ENCODE data around the gene ABCE1. TPM values are rescaled to one million over a fixed set of nuclear protein-coding genes. Genes with fewer than 3 reads are reported as not detected.

ABCE1 gene
- total RNA-seq = 100 to 1,000 TPM; 138 to 145 TPM

DNA sequence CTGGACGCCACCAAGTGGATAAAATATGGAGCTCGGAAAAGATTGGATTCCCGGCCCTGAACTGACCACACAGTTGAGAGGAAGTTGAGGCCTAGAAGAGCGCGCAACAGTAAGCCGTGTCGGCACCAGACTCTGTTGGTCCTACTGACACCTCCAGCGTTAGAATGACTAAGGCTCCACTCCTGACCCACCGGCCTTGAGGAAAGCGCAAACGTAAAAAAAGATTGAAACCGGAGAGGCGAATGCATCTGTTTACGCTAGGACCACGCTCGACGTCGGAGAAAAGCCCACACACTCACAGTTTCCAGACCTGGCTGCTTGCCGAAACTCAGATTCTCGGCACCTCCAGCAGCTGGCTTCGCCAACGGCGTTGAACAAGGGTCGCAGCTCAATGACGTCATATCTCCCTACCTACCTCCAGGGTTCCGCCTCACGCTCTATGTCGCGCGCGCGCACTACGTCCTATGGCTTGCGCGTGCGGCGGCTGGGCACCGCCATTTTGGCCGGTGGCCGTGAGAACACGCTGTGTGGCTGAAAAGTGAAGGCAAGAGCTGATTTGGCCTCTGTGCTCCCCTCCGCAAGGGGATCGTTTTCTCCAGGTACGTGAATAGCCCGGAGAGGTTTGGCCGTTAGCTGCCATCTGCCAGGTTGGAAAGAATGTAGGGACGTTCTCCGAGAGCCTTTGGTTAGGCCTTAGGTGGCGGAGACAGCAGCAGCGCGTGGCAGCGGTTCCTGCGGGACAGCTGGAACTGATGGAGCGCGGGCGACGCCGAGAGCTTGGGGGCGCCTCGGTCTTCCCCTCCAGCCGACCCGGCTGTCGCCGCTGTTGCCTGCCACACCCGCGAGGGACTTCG, at the start of gene ABCE1, which contains the start of gene ANAPC10:
Gene ABCE1 (plus strand): TSS at position 491 of the 854 bp plus-strand sequence. CDS start 6,102 bp downstream, outside the sequence.
Gene ANAPC10 (minus strand): TSS at position 376 of the 854 bp plus-strand sequence. CDS start 2,097 bp downstream, outside the sequence.
- DNase-seq = peak; percentile 97
- CTCF ChIA-PET = interaction anchor here (0.6 to 3.1 kb wide), 6 partner anchors 11 to 926 kb away, joined by 3 to 9 read pairs (median 4); no protein-coding TSS in a partner anchor
- no peaks in the 10 kb centered on the region for H3K9me3 Mint-ChIP-seq
- peaks cover 20% of the 10 kb centered on the region for H3K4me1 Mint-ChIP-seq (ENCODE audit: low read depth)
- intact Hi-C loops (cut with micrococcal nuclease) = loop anchor here (1.0 to 5.0 kb wide), 9 partner anchors 28 to 1585 kb away; partner anchors contain the start of genes MMAA, OTUD4, SMARCA5 and ZNF827
- peak within 1 kb of the TSS; percentile 97 for H3K27ac Mint-ChIP-seq
- H3K27me3 Mint-ChIP-seq = no peaks in the 10 kb centered on the region
- POLR2A ChIA-PET = interaction anchor here (0.7 to 4.2 kb wide), 8 partner anchors 10 to 521 kb away, joined by 3 to 39 read pairs (median 4); partner anchors contain the start of gene MMAA
- H3K4me3 Mint-ChIP-seq = peak within 1 kb of the TSS; percentile 87
- H3K36me3 Mint-ChIP-seq = peaks cover 34% of the 10 kb centered on the region

DNA sequence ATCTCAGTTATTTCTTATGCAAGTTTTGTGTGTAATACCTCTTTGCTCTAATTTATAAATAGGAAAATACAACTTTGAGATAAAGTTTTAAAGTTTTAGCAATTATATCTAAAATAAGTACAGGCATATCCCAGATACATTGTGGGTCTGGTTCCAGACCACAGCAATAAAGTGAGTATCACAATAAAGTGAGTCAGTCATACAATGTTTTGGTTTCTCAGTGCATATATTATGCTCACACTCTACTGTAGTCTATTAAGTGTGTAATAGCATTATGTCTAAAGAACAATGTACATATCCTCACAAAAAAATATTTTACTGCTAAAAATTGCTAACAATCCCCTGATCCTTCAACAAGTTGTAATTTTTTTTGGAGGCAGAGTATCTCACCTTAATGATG, 49.3 kb upstream of the ABCE1 start:
- Mint-ChIP-seq H3K36me3 (peaks cover 13% of the 10 kb centered on the region), H3K27ac (no peak overlapping the region), H3K4me3 (no peak overlapping the region), H3K27me3 (no peaks in the 10 kb centered on the region), H3K4me1 (ENCODE audit: low read depth) (peaks cover 12% of the 10 kb centered on the region), H3K9me3 (no peaks in the 10 kb centered on the region)
- no peak for DNase-seq
- intact Hi-C loops (cut with micrococcal nuclease) = no loop called here
- POLR2A ChIA-PET = no interaction called here
- CTCF ChIA-PET = no interaction called here

DNA sequence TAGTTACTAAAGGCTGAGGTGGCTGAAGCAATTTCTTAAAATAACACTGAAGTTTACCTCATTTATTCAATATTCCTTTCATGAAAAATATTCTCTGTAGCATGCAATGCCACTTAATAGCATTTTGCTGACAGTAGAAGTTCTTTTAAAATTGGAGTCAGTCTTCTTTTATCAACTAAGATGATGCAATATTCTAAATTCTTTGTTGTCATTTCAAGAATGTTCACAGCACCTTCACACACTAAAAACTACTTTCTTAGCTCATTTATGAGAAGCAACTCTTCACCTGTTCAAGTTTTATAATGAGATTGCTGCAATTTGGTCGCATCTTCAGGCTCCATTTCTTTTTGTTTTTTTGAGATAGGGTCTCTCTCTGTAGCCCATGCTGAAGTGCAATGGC, 48.9 kb upstream of the ABCE1 start:
- Mint-ChIP-seq H3K27ac (no peak overlapping the region), H3K4me3 (no peak overlapping the region), H3K27me3 (no peaks in the 10 kb centered on the region), H3K9me3 (no peaks in the 10 kb centered on the region), H3K4me1 (ENCODE audit: low read depth) (peaks cover 12% of the 10 kb centered on the region), H3K36me3 (peaks cover 13% of the 10 kb centered on the region)
- DNase-seq = no peak
- intact Hi-C loops (cut with micrococcal nuclease) = no loop called here
- ChIA-PET CTCF (no interaction called here), POLR2A (no interaction called here)

DNA sequence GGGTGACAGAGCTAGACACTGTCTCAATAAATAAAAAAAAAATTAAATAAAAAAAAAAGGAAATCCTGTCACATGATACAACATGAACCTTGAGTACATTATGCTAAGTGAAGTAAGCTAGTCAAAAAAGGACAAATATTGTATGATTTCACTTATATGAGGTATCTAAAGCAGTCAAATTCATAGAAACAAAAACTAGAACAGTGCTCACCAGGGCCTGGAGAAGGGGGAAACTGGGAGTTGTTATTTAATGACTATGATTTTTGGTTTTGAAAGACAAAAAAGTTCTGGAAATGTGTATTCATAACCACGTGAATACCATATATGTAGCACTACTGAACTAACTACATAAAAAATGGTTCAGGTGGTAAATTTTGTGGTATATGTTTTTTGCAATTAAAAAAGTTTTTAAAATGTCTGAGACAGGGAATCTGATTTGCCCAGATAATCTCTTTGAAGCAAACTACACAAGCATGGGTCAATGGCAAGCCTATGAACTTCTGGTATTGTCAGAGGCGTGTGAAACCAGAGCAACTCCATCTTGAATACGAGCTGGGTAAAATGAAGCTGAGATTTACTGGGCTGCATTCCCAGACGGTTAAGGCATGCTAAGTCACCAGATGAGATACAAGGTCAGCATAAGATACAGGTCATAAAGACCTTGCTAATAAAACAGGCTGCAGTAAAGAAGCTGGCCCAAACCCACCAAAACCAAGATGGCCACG, 42.4 kb upstream of the ABCE1 start:
- H3K27me3 Mint-ChIP-seq = no peaks in the 10 kb centered on the region
- H3K4me3 Mint-ChIP-seq = no peak overlapping the region
- POLR2A ChIA-PET = no interaction called here
- H3K9me3 Mint-ChIP-seq = no peaks in the 10 kb centered on the region
- intact Hi-C loops (cut with micrococcal nuclease) = no loop called here
- peaks cover 9% of the 10 kb centered on the region for H3K36me3 Mint-ChIP-seq
- no peak for DNase-seq
- CTCF ChIA-PET = interaction anchor here (0.6 kb wide), 2 partner anchors 16 to 91 kb away, joined by 3 to 7 read pairs; no protein-coding TSS in a partner anchor
- H3K4me1 Mint-ChIP-seq (ENCODE audit: low read depth) = peaks cover 21% of the 10 kb centered on the region
- H3K27ac Mint-ChIP-seq = no peak overlapping the region

DNA sequence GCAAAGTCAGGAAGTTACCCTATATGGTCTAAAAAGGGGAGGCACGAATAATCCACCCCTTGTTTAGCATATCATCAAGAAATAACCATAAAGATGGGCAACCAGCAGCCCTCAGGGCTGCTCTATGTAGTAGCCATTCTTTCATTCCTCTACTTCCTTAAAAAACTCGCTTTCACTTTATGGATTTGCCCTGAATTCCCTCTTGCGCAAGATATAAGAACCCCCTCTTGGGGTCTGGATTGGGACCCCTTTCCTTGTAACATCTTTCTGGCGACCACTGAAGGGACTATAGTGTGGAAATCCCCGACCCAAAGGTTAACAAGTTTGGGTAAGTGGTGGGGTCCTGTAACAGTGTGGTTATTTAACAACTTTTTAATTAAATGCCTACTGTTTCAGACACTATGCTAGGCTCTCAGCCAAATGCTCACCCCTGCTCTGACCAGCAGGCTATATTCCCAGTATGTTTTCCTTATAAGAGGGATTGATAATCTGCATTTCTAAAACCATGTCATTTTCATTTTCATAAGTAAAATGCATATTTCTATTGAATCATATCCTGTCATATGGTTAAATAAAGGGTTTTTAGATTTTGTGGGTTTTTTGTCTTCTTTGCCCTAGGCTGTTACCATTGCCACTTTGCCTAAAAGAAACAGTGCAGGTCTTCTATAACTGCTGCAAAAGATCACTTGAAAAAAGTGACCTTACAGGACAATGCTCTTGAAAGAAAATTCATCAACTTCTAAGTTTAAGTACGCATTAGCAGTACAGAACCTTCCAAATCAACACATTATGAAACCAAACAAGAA, 41.6 kb upstream of the ABCE1 start:
- intact Hi-C loops (cut with micrococcal nuclease) = no loop called here
- Mint-ChIP-seq H3K4me3 (no peak overlapping the region), H3K36me3 (peaks cover 6% of the 10 kb centered on the region), H3K27me3 (no peaks in the 10 kb centered on the region), H3K9me3 (no peaks in the 10 kb centered on the region), H3K27ac (no peak overlapping the region), H3K4me1 (ENCODE audit: low read depth) (peaks cover 21% of the 10 kb centered on the region)
- ChIA-PET CTCF (no interaction called here), POLR2A (no interaction called here)
- no peak for DNase-seq

DNA sequence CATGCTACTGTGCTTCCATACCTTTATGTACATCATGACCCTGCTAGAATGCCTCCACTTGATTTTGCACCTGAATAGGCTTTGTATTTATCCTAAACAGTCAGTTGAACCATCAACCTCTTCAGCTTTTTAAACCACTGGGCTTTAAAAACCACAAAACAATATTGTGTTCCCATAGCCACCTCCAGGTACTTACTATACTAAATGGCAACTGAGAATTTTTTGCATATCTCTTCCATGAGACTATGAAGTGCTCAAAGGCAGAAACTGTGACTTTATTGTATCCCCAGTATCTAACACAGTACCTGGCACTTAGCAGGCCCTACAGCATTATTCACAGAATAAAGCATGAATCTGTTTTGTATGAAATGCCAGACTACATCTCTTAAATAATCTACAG, 39.9 kb upstream of the ABCE1 start:
- H3K9me3 Mint-ChIP-seq = no peaks in the 10 kb centered on the region
- peaks cover 10% of the 10 kb centered on the region for H3K36me3 Mint-ChIP-seq
- no peak for DNase-seq
- no peak overlapping the region for H3K4me3 Mint-ChIP-seq
- H3K4me1 Mint-ChIP-seq (ENCODE audit: low read depth) = peaks cover 21% of the 10 kb centered on the region
- no peaks in the 10 kb centered on the region for H3K27me3 Mint-ChIP-seq
- ChIA-PET POLR2A (no interaction called here), CTCF (no interaction called here)
- intact Hi-C loops (cut with micrococcal nuclease) = no loop called here
- H3K27ac Mint-ChIP-seq = no peak overlapping the region

DNA sequence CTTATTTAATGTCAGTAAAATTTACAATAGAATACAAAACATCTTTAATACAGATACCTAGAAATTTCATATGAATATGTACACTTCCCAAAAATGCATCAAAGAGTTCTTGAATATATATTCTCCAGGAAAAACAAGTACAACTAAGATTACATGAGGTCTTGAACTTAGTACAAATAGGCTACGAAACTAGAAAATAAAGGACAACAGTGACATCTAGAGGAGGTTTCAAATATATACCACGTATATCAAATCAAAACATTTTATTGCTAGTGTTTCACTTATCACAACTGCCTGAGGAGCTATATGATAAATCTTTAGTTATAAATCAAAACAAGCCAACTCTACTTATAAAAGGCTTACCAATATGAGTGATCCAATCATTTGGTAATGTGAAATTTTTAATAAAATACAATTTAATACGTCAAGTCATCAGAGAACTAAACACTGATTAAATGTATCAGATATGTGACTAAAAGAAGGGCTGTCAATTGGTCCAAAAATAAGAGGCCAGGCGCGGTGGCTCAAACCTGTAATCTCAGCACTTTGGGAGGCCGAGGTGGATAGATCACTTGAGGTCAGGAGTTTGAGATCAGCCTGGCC, 36.7 kb upstream of the ABCE1 start:
- Mint-ChIP-seq H3K27me3 (no peaks in the 10 kb centered on the region), H3K4me1 (ENCODE audit: low read depth) (peaks cover 17% of the 10 kb centered on the region), H3K4me3 (no peak overlapping the region), H3K9me3 (no peaks in the 10 kb centered on the region), H3K27ac (no peak overlapping the region), H3K36me3 (peaks cover 7% of the 10 kb centered on the region)
- ChIA-PET CTCF (interaction anchor here (0.6 to 1.9 kb wide), 13 partner anchors 11 to 890 kb away, joined by 3 to 9 read pairs (median 3); no protein-coding TSS in a partner anchor), POLR2A (no interaction called here)
- intact Hi-C loops (cut with micrococcal nuclease) = loop anchor here (1.0 to 5.0 kb wide), 2 partner anchors 449 to 887 kb away; no protein-coding TSS in a partner anchor
- no peak for DNase-seq

DNA sequence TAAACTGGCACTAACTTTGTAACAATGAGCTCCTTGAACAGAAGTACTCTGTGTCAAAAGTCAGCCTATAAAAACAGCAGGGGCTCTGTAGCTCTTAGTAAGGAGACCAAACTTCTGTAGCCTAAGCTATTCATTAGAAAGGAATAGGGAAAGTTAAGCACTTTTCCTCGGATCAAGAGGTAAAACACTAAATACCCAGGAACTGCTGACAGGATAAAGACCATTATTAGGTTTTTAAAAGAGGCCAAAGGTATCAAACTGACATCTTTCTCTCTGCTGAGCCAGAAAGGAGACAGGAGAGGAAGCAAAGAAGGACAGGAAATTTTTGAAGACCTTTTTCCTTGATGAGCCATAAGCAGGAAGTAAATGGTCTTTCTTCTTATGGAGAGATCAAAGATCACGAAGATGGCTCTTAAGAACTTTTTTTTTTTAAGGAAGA, 32.0 kb upstream of the ABCE1 start:
- Mint-ChIP-seq H3K4me3 (no peak overlapping the region), H3K9me3 (no peaks in the 10 kb centered on the region), H3K36me3 (peaks cover 7% of the 10 kb centered on the region), H3K4me1 (ENCODE audit: low read depth) (peaks cover 7% of the 10 kb centered on the region), H3K27me3 (no peaks in the 10 kb centered on the region), H3K27ac (no peak overlapping the region)
- DNase-seq = no peak
- CTCF ChIA-PET = no interaction called here
- intact Hi-C loops (cut with micrococcal nuclease) = no loop called here
- POLR2A ChIA-PET = no interaction called here

DNA sequence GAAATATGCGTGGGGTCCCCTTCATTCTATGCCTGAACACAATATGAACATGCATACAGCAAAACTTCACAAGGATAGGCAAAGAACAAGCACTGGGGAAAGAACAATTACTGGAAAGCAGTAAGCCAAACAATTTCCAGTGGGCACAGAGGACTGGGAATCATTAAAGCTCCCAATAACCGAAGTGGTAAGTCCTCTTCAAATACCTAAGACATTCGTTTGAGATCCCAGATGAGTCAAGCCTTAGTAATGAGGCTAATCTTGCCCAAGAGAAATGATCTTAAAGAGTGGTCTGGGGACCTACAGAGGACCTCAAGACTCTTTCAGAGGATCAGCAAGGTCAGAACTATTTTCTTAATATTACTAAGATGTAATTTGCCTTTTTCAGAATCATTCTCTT, 28.8 kb upstream of the ABCE1 start:
- no peaks in the 10 kb centered on the region for H3K36me3 Mint-ChIP-seq
- intact Hi-C loops (cut with micrococcal nuclease) = no loop called here

DNA sequence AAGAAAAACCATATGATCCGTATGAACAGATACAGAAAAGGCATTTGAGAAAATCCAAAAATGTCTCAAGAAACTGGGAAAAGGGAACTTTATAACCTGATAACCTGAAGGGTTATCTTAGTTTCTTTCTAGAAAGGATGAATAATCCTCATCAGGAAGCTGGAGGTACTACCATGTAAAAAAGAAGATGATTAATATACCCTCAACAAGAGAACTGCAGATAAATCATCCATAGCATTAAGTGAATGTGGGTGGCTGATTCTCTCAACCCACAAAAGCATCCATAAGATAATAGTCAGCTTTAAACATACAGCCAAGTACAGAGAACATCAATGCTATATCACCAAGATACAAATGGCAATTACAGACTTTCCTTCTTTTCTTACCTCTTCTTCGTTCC, 26.6 kb upstream of the ABCE1 start:
- intact Hi-C loops (cut with micrococcal nuclease) = no loop called here
- Mint-ChIP-seq H3K36me3 (peaks cover 6% of the 10 kb centered on the region), H3K27me3 (no peaks in the 10 kb centered on the region), H3K9me3 (no peaks in the 10 kb centered on the region), H3K4me1 (ENCODE audit: low read depth) (peaks cover 15% of the 10 kb centered on the region), H3K4me3 (no peak overlapping the region), H3K27ac (no peak overlapping the region)
- DNase-seq = no peak
- POLR2A ChIA-PET = no interaction called here
- CTCF ChIA-PET = interaction anchor here (0.6 to 1.7 kb wide), 2 partner anchors 10 to 16 kb away, joined by 7 read pairs; no protein-coding TSS in a partner anchor

More for the DNA sequence above, 28.8 kb upstream of the ABCE1 start:
- DNase-seq = no peak
- Mint-ChIP-seq H3K27me3 (no peaks in the 10 kb centered on the region), H3K27ac (no peak overlapping the region), H3K9me3 (no peaks in the 10 kb centered on the region), H3K4me1 (ENCODE audit: low read depth) (peaks cover 13% of the 10 kb centered on the region), H3K4me3 (no peak overlapping the region)
- ChIA-PET POLR2A (no interaction called here), CTCF (no interaction called here)

DNA sequence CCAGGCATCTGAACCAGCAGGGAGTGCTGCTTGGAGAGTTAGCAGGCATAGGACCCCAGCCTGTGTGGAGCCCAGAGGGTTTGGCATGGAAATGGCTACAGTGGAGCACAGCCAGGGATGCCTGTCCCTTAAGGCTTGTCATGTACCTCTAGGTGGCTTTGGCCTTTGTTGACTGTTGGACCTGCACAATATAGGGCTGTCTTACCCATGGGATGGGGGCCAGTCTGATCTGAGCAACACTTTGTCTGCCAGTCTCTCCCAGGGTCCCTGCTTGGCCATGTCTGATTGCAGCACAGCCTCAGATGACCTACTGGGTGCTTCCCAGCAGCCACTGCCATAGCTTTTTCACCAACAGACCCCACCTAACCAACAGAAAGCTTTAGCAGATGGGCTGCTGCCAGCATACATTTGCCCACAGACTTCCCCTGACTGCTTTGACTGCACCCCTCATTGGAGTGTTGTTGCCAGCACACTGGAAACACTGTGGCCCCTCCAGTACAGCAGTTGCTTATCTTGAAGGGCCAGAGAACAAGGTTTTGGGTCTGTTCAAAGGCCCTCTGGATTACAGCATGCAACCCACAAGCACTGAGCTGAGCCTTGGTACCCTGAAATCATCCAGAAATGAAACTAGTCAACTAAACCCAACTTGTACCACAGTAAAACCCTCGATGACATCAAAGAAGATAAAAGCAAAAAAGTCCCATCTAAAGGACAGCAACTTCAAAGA, 22.2 kb upstream of the ABCE1 start:
- no peak overlapping the region for H3K4me3 Mint-ChIP-seq
- peaks cover 37% of the 10 kb centered on the region for H3K36me3 Mint-ChIP-seq
- peaks cover 28% of the 10 kb centered on the region for H3K4me1 Mint-ChIP-seq (ENCODE audit: low read depth)
- intact Hi-C loops (cut with micrococcal nuclease) = no loop called here
- H3K27me3 Mint-ChIP-seq = no peaks in the 10 kb centered on the region
- H3K9me3 Mint-ChIP-seq = peaks cover 3% of the 10 kb centered on the region
- peak overlapping the region; percentile 15 for H3K27ac Mint-ChIP-seq
- DNase-seq = no peak
- CTCF ChIA-PET = no interaction called here
- POLR2A ChIA-PET = no interaction called here

All from activated CD4-positive, alpha-beta memory T cell treated with anti-CD3 and anti-CD28 coated beads for 36 hours (primary cell).